Liver (tissue), 3 donors: Measurements from ENCODE around the gene VAC14.

Experiments
- ATF3 ChIP-seq: IDR thresholded peaks from 2 replicates; pipeline ENCODE4 v1.6.1; 2016; ENCODE audit warnings: antibody characterized with exemption
- CTCF ChIP-seq: fragments of 150-350 bp; IDR thresholded peaks from 2 replicates; pipeline ENCODE4 v1.5.1; 2017; ENCODE audit warnings: improper control_type of control experiment, low read depth, low read length; ENCODE audit not compliant: missing input control
- EGR1 ChIP-seq, 2 donors: IDR thresholded peaks; 2 replicates each; pipeline ENCODE4 v1.6.1; 2016 to 2018; ENCODE audit warnings: antibody characterized with exemption in 2 of 2, low read depth in 2 of 2
- HNF4A ChIP-seq, 2 donors: conservative IDR thresholded peaks; 2 replicates each; pipeline ENCODE4 v1.6.1; 2016; ENCODE audit warnings: antibody characterized with exemption in 2 of 2, mild to moderate bottlenecking in 2 of 2
- HNF4G ChIP-seq: IDR thresholded peaks from 2 replicates; pipeline ENCODE4 v1.6.1; 2016; ENCODE audit warnings: antibody characterized with exemption
- MAX ChIP-seq: IDR thresholded peaks from 2 replicates; pipeline ENCODE4 v1.6.1; 2016; ENCODE audit warnings: antibody characterized with exemption
- RAD21 ChIP-seq, 2 donors: IDR thresholded peaks; 2 replicates each; pipeline ENCODE4 v1.6.1; 2016; ENCODE audit warnings: antibody characterized with exemption in 2 of 2, mild to moderate bottlenecking in 2 of 2
- REST ChIP-seq: IDR thresholded peaks from 2 replicates; pipeline ENCODE4 v1.6.1; 2016; ENCODE audit warnings: antibody characterized with exemption, mild to moderate bottlenecking
- RXRA ChIP-seq, 2 donors: IDR thresholded peaks; 2 replicates each; pipeline ENCODE4 v1.6.1; 2017 to 2018; ENCODE audit warnings: antibody characterized with exemption in 2 of 2, mild to moderate bottlenecking in 1 of 2
- SP1 ChIP-seq: IDR thresholded peaks from 2 replicates; pipeline ENCODE4 v1.6.1; 2018; ENCODE audit warnings: antibody characterized with exemption, mild to moderate bottlenecking
- TAF1 ChIP-seq: conservative IDR thresholded peaks from 2 replicates; pipeline ENCODE4 v1.6.1; 2016; ENCODE audit warnings: antibody characterized with exemption, mild to moderate bottlenecking
- YY1 ChIP-seq: IDR thresholded peaks from 2 replicates; pipeline ENCODE4 v1.6.1; 2016; ENCODE audit warnings: antibody characterized with exemption, mild to moderate bottlenecking
- ZBTB33 ChIP-seq: IDR thresholded peaks from 2 replicates; pipeline ENCODE4 v1.6.1; 2016; ENCODE audit warnings: antibody characterized with exemption
- donor health status: healthy.
- donor health status: healthy.

GRCh38 chr16:70652322-70652721 is 148.6 kb downstream of the VAC14 start:
- TF ChIP-seq CTCF = no peak
- TF ChIP-seq YY1 = no peak
- no peak for TF ChIP-seq REST
- TF ChIP-seq RXRA (IDR thresholded peaks at IDR 0.05) = no peak
- no peak for TF ChIP-seq RAD21 (IDR thresholded peaks at IDR 0.05)
- TF ChIP-seq TAF1 = no peak
- no peak for TF ChIP-seq HNF4A (conservative IDR thresholded peaks at IDR 0.05)
- TF ChIP-seq MAX = no peak
- no peak for TF ChIP-seq HNF4G
- TF ChIP-seq EGR1 (IDR thresholded peaks at IDR 0.05; ENCODE audit: low read depth in 2 of 2) = no peak
- no peak for TF ChIP-seq SP1
- TF ChIP-seq ZBTB33 = no peak
- no peak for TF ChIP-seq ATF3
